H9 (cell line): ENCODE measurements around the gene TEX22. TPM values are rescaled to one million over a fixed set of nuclear protein-coding genes. Genes with fewer than 3 reads are reported as not detected.

ENCODE experiments used
- DNase-seq: peaks from one replicate; pipeline ENCODE4 v3.0.0-alpha.2; 2017
- H2AFZ ChIP-seq: one replicate; pipeline ENCODE4 v1.6.1; 2013; ENCODE audit warnings: mild to moderate bottlenecking, low read length, control low read depth, moderate library complexity
- H2AK5ac ChIP-seq: 2 replicates; pipeline ENCODE4 v1.6.1; 2013; ENCODE audit warnings: low read length, control low read depth, mixed read lengths; ENCODE audit not compliant: insufficient read length
- H2BK120ac ChIP-seq: one replicate; pipeline ENCODE4 v1.6.1; 2013; ENCODE audit warnings: low read depth, mild to moderate bottlenecking, low read length, control low read depth, inconsistent platforms; ENCODE audit not compliant: poor library complexity, severe bottlenecking
- H2BK12ac ChIP-seq: 2 replicates; pipeline ENCODE4 v1.6.1; 2013; ENCODE audit warnings: low read length, control low read depth, mixed read lengths, low read depth; ENCODE audit not compliant: insufficient read length
- H2BK15ac ChIP-seq: 2 replicates; pipeline ENCODE4 v1.6.1; 2013; ENCODE audit warnings: low read depth, low read length, control low read depth
- H2BK20ac ChIP-seq: one replicate; pipeline ENCODE4 v1.6.1; 2013; ENCODE audit warnings: low read depth, mild to moderate bottlenecking, low read length, control low read depth, inconsistent platforms; ENCODE audit not compliant: poor library complexity, severe bottlenecking
- H2BK5ac ChIP-seq: 2 replicates; pipeline ENCODE4 v1.6.1; 2013; ENCODE audit warnings: low read length, control low read depth, mixed read lengths; ENCODE audit not compliant: insufficient read length
- H3K14ac ChIP-seq: 2 replicates; pipeline ENCODE4 v1.6.1; 2013; ENCODE audit warnings: low read length, control low read depth; ENCODE audit not compliant: insufficient read depth
- H3K18ac ChIP-seq: 2 replicates; pipeline ENCODE4 v1.6.1; 2013; ENCODE audit warnings: low read depth, mild to moderate bottlenecking, mixed read lengths, low read length, control low read depth; ENCODE audit not compliant: insufficient read length
- H3K23ac ChIP-seq: 2 replicates; pipeline ENCODE4 v1.6.1; 2013; ENCODE audit warnings: low read length, control low read depth, mixed read lengths, low read depth; ENCODE audit not compliant: insufficient read length
- H3K23me2 ChIP-seq: 2 replicates; pipeline ENCODE4 v1.6.1; 2013; ENCODE audit warnings: low read depth, mild to moderate bottlenecking, mixed read lengths, low read length, control low read depth; ENCODE audit not compliant: insufficient read length, poor library complexity, severe bottlenecking
- H3K27ac ChIP-seq: 2 replicates; pipeline ENCODE4 v1.5.1; 2013; ENCODE audit warnings: low read length, control low read depth, mixed read lengths, low read depth; ENCODE audit not compliant: insufficient read length
- H3K27me3 ChIP-seq: 2 replicates; pipeline ENCODE4 v1.6.1; 2013; ENCODE audit warnings: low read length, control low read depth, inconsistent platforms; ENCODE audit not compliant: insufficient read depth
- H3K4ac ChIP-seq: 2 replicates; pipeline ENCODE4 v1.6.1; 2013; ENCODE audit warnings: low read depth, mild to moderate bottlenecking, control low read depth, inconsistent platforms, low read length, moderate library complexity
- H3K4me1 ChIP-seq: 2 replicates; pipeline ENCODE4 v1.6.1; 2013; ENCODE audit warnings: low read length, control low read depth, inconsistent platforms; ENCODE audit not compliant: insufficient read depth
- H3K4me2 ChIP-seq: 2 replicates; pipeline ENCODE4 v1.6.1; 2013; ENCODE audit warnings: low read length, control low read depth, mixed read lengths; ENCODE audit not compliant: insufficient read length, insufficient read depth
- H3K56ac ChIP-seq: 2 replicates; pipeline ENCODE4 v1.6.1; 2013; ENCODE audit warnings: low read depth, mild to moderate bottlenecking, mixed read lengths, low read length, control low read depth; ENCODE audit not compliant: insufficient read length
- H3K79me1 ChIP-seq: 2 replicates; pipeline ENCODE4 v1.6.1; 2013; ENCODE audit warnings: low read depth, mild to moderate bottlenecking, moderate library complexity, low read length, control low read depth, inconsistent platforms; ENCODE audit not compliant: insufficient read depth, poor library complexity, severe bottlenecking
- H3K79me2 ChIP-seq: 2 replicates; pipeline ENCODE4 v1.6.1; 2013; ENCODE audit warnings: low read length, control low read depth, inconsistent platforms; ENCODE audit not compliant: insufficient read depth
- H3K9ac ChIP-seq: 2 replicates; pipeline ENCODE4 v1.6.1; 2013; ENCODE audit warnings: low read length, control low read depth, mixed read lengths; ENCODE audit not compliant: insufficient read length; ENCODE audit errors: extremely low read depth
- H3K9me3 ChIP-seq: one replicate; pipeline ENCODE4 v1.6.1; 2013; ENCODE audit warnings: low read depth, low read length, inconsistent platforms; ENCODE audit not compliant: control insufficient read depth
- H3T11ph ChIP-seq: one replicate; pipeline ENCODE4 v1.6.1; 2013; ENCODE audit warnings: mild to moderate bottlenecking, low read length, control low read depth, inconsistent platforms
- H4K20me1 ChIP-seq: one replicate; pipeline ENCODE4 v1.6.1; 2013; ENCODE audit not compliant: control insufficient read depth, insufficient read length, insufficient read depth
- H4K5ac ChIP-seq: 2 replicates; pipeline ENCODE4 v1.6.1; 2013; ENCODE audit warnings: low read depth, mild to moderate bottlenecking, mixed read lengths, low read length, control low read depth; ENCODE audit not compliant: insufficient read length
- H4K8ac ChIP-seq: replicated peaks from 2 replicates; pipeline ENCODE4 v1.6.1; 2013; ENCODE audit warnings: low read length, control low read depth, mixed read lengths, low read depth; ENCODE audit not compliant: insufficient read length
- H4K91ac ChIP-seq: 2 replicates; pipeline ENCODE4 v1.6.1; 2013; ENCODE audit warnings: low read depth, mild to moderate bottlenecking, moderate library complexity, mixed read lengths, low read length, control low read depth; ENCODE audit not compliant: insufficient read length
- H3K27ac Mint-ChIP-seq, 3 experiments: 2 replicates in 2 of 3; 3 replicates in 1 of 3; pipeline ENCODE4 v1.8.0; 2020 to 2021; ENCODE audit warnings: mixed read lengths in 3 of 3, mild to moderate bottlenecking in 1 of 3, moderate library complexity in 1 of 3
- H3K27me3 Mint-ChIP-seq: 2 replicates; pipeline ENCODE4 v1.8.0; 2021; ENCODE audit warnings: low read depth, mild to moderate bottlenecking, moderate library complexity, mixed read lengths
- H3K36me3 Mint-ChIP-seq, 3 experiments: 2 replicates in 2 of 3; 3 replicates in 1 of 3; pipeline ENCODE4 v1.8.0; 2020 to 2021; ENCODE audit warnings: low read depth in 3 of 3, mixed read lengths in 3 of 3; ENCODE audit not compliant: insufficient read depth in 1 of 3
- H3K4me1 Mint-ChIP-seq, 2 experiments: 2 replicates each; pipeline ENCODE4 v1.8.0; 2020; ENCODE audit warnings: mixed read lengths in 2 of 2
- H3K4me3 Mint-ChIP-seq, 2 experiments: 2 replicates in 1 of 2; 3 replicates in 1 of 2; pipeline ENCODE4 v1.8.0; 2020 to 2021; ENCODE audit warnings: mild to moderate bottlenecking in 2 of 2, mixed read lengths in 2 of 2, moderate library complexity in 1 of 2
- H3K9me3 Mint-ChIP-seq, 2 experiments: 2 replicates in 1 of 2; 3 replicates in 1 of 2; pipeline ENCODE4 v1.8.0; 2020; ENCODE audit warnings: mild to moderate bottlenecking in 2 of 2, mixed read lengths in 2 of 2, moderate library complexity in 1 of 2
- WGBS: extraction: QIAGEN DNeasy Blood & Tissue Kit; methylation state at CpG from one replicate; pipeline ENCODE4 v1.1.7; 2013; ENCODE audit warnings: missing lambda C conversion rate, low lambda C conversion rate, mixed read lengths; ENCODE audit not compliant: insufficient read length; ENCODE audit errors: extremely low coverage; 5-methylcytosine and 5-hydroxymethylcytosine counted together
- total RNA-seq: library from RNA; stranded (reverse); gene quantifications from 2 replicates; pipeline ENCODE4 v1.2.1, GENCODE V29; 2021
- TF ChIP-seq, protein P1 (sequence below): fragments of 200-600 bp; sonication (generic); conservative IDR thresholded peaks from 3 replicates; pipeline ENCODE4 v1.8.0; 2021; ENCODE audit warnings: antibody characterized with exemption, mild to moderate bottlenecking

The TEX22 gene
- total RNA-seq, 1 experiment from 2014 or later = 0.83 TPM

DNA sequence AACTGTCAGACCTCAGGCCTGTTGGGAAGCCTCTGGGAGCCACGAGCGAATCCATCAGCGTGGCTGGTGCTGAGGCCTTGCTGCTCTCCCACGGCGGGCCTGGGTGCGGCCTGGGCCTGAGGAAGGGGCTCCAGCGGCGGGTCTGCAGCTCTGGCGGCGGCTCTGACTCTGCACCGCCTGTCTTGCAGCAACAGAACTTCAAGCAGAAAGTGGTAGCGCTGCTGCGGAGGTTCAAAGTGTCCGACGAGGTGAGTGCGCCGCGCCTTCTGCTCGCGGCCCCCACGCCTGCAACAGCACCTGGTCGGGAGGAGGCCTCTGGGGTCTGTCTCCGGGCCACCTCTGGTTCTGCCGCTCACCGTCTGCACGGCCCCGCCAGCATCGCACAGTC lies 28.7 kb upstream of the TEX22 start:
- Histone ChIP-seq H3K56ac (no peak overlapping the region), H3K27ac (no peak overlapping the region), H4K20me1 (no peaks in the 10 kb centered on the region), H3K79me1 (no peaks in the 10 kb centered on the region), H3K18ac (no peak overlapping the region), H3K27me3 (no peaks in the 10 kb centered on the region), H3K4ac (no peak overlapping the region), H2AK5ac (no peak overlapping the region), H2BK20ac (no peak overlapping the region), H4K8ac (no peak overlapping the region), H3K9ac (no peak overlapping the region), H4K91ac (no peak overlapping the region), H3K4me2 (no peak overlapping the region), H3K14ac (no peak overlapping the region), H3K9me3 (no peaks in the 10 kb centered on the region), H2BK12ac (no peak overlapping the region), H3T11ph (no peak overlapping the region), H3K79me2 (no peaks in the 10 kb centered on the region), H2AFZ (no peak overlapping the region), H2BK5ac (no peak overlapping the region), H2BK15ac (no peak overlapping the region), H3K4me1 (no peaks in the 10 kb centered on the region), H2BK120ac (no peak overlapping the region), H4K5ac (no peak overlapping the region), H3K23me2 (no peaks in the 10 kb centered on the region), H3K23ac (no peak overlapping the region)
- no peak overlapping the region for H3K27ac Mint-ChIP-seq
- peaks cover 9 to 36% (median 30%) of the 10 kb centered on the region in 3 experiments for H3K36me3 Mint-ChIP-seq
- peaks cover 8% of the 10 kb centered on the region for H3K27me3 Mint-ChIP-seq
- DNase-seq = no peak
- no CpG with 5 or more reads among the region's 28 CpGs for WGBS
- H3K4me3 Mint-ChIP-seq = no peak overlapping the region; a peak in 1 of 5 replicates
- TF ChIP-seq, protein P1, sequence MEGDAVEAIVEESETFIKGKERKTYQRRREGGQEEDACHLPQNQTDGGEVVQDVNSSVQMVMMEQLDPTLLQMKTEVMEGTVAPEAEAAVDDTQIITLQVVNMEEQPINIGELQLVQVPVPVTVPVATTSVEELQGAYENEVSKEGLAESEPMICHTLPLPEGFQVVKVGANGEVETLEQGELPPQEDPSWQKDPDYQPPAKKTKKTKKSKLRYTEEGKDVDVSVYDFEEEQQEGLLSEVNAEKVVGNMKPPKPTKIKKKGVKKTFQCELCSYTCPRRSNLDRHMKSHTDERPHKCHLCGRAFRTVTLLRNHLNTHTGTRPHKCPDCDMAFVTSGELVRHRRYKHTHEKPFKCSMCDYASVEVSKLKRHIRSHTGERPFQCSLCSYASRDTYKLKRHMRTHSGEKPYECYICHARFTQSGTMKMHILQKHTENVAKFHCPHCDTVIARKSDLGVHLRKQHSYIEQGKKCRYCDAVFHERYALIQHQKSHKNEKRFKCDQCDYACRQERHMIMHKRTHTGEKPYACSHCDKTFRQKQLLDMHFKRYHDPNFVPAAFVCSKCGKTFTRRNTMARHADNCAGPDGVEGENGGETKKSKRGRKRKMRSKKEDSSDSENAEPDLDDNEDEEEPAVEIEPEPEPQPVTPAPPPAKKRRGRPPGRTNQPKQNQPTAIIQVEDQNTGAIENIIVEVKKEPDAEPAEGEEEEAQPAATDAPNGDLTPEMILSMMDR = no peak
- H3K4me1 Mint-ChIP-seq = no peaks in the 10 kb centered on the region
- H3K9me3 Mint-ChIP-seq = peaks cover 10% of the 10 kb centered on the region in 2 experiments; a peak in 4 of 5 replicates
